HCT116 (cell line): ENCODE results near the gene CLIC5.

ENCODE experiments used
- CBX3 ChIP-seq: IDR thresholded peaks from 2 replicates; pipeline ENCODE4 v1.6.1; 2012; ENCODE audit warnings: low read depth
- CTCF ChIP-seq, 3 experiments: fragments of 200-600 bp in 1 of 3; sonication (generic) in 1 of 3; IDR thresholded peaks in 2 of 3; conservative IDR thresholded peaks in 1 of 3; 2 replicates each; pipeline ENCODE4 v1.5.1; 2012 to 2017; ENCODE audit warnings: low read depth in 2 of 3, low read length in 2 of 3, antibody characterized with exemption in 1 of 3, borderline replicate concordance in 1 of 3, control low read depth in 1 of 3, mild to moderate bottlenecking in 1 of 3, mixed read lengths in 1 of 3, mixed run types in 1 of 3, moderate library complexity in 1 of 3; ENCODE audit not compliant: insufficient read depth in 1 of 3
- ELF1 ChIP-seq: IDR thresholded peaks from 2 replicates; pipeline ENCODE4 v1.6.1; 2012; ENCODE audit warnings: low read depth, borderline replicate concordance
- EZH2 ChIP-seq: fragments of 200-600 bp; sonication (generic); IDR thresholded peaks from 2 replicates; pipeline ENCODE4 v1.6.1; 2017; ENCODE audit warnings: antibody characterized with exemption, mixed run types
- EZH2phosphoT487 ChIP-seq: fragments of 200-600 bp; IDR thresholded peaks from 2 replicates; pipeline ENCODE4 v1.6.1; 2018; ENCODE audit warnings: antibody characterized with exemption, borderline replicate concordance
- POLR2A ChIP-seq: IDR thresholded peaks from 2 replicates; pipeline ENCODE4 v1.7.0; 2011; ENCODE audit warnings: borderline replicate concordance; ENCODE audit not compliant: insufficient read depth, insufficient read length; ENCODE audit errors: extremely low read depth
- POLR2AphosphoS5 ChIP-seq: IDR thresholded peaks from 2 replicates; pipeline ENCODE4 v1.6.1; 2011; ENCODE audit warnings: mild to moderate bottlenecking, low read depth, low read length, moderate library complexity
- REST ChIP-seq: IDR thresholded peaks from 2 replicates; pipeline ENCODE4 v1.6.1; 2012; ENCODE audit warnings: low read depth
- SRF ChIP-seq: IDR thresholded peaks from 2 replicates; pipeline ENCODE4 v1.6.1; 2012; ENCODE audit warnings: low read depth
- TF ChIP-seq, protein P1 (sequence below): IDR thresholded peaks from 2 replicates; pipeline ENCODE4 v1.6.1; 2012

GRCh38 chr6:45835721-45836437 lies 179.8 kb downstream of the CLIC5 start:
- TF ChIP-seq CTCF (IDR thresholded peaks at IDR 0.05 in 2 of 3, conservative IDR thresholded peaks at IDR 0.05 in 1 of 3; ENCODE audit: borderline replicate concordance in 1 of 3, insufficient read depth in 1 of 3, low read depth in 2 of 3, low read length in 2 of 3) = no peak
- TF ChIP-seq EZH2 = no peak
- no peak for TF ChIP-seq REST
- no peak for TF ChIP-seq POLR2A
- TF ChIP-seq, protein P1, sequence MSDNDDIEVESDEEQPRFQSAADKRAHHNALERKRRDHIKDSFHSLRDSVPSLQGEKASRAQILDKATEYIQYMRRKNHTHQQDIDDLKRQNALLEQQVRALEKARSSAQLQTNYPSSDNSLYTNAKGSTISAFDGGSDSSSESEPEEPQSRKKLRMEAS = no peak
- TF ChIP-seq ELF1 = no peak
- TF ChIP-seq CBX3 = no peak
- no peak for TF ChIP-seq SRF
- TF ChIP-seq POLR2AphosphoS5 = no peak
- TF ChIP-seq EZH2phosphoT487 = no peak
